Gastrocnemius medialis (tissue), 4 donors: ENCODE results near the gene AVPR2. TPM values are rescaled to one million over a fixed set of nuclear protein-coding genes. Genes with fewer than 3 reads are reported as not detected.

Experiments
- ATAC-seq, 2 donors: fragments of 150-250 bp; one replicate each; pipeline ENCODE4 v1.9.1; 2016
- DNase-seq, 2 donors: peaks; one replicate each; pipeline ENCODE4 v3.0.0-alpha.2; 2019
- H3K27ac ChIP-seq, 4 donors: fragments of 200-600 bp; sonication (generic); 1 replicate in 1 of 4; 2 replicates in 3 of 4; pipeline ENCODE4 v1.5.1; 2016 to 2018; ENCODE audit warnings: mild to moderate bottlenecking in 2 of 4, moderate library complexity in 1 of 4
- H3K27me3 ChIP-seq, 3 donors: fragments of 200-600 bp; sonication (generic) in 2 of 3; 1 replicate in 1 of 3; 2 replicates in 2 of 3; pipeline versions ENCODE4 v1.5.1 to v1.6.0; 2016 to 2019; ENCODE audit warnings: mild to moderate bottlenecking in 1 of 3, moderate library complexity in 1 of 3
- H3K36me3 ChIP-seq, 2 donors: fragments of 200-600 bp; sonication (generic) in 1 of 2; one replicate each; pipeline ENCODE4 v1.5.1; 2017 to 2018
- H3K4me1 ChIP-seq, 2 donors: fragments of 200-600 bp; sonication (generic) in 1 of 2; one replicate each; pipeline ENCODE4 v1.5.1; 2016 to 2017; ENCODE audit warnings: mild to moderate bottlenecking in 2 of 2
- H3K4me3 ChIP-seq, 4 donors: fragments of 200-600 bp; sonication (generic) in 3 of 4; 1 replicate in 1 of 4; 2 replicates in 3 of 4; pipeline ENCODE4 v1.5.1; 2016 to 2019; ENCODE audit warnings: mild to moderate bottlenecking in 2 of 4
- H3K9me3 ChIP-seq, 3 donors: fragments of 200-600 bp; sonication (generic) in 2 of 3; 1 replicate in 1 of 3; 2 replicates in 2 of 3; pipeline ENCODE4 v1.5.1; 2016 to 2019
- CTCF ChIP-seq, 5 experiments: fragments of 450-650 bp in 3 of 5; fragments of 200-600 bp in 2 of 5; sonication (generic) in 2 of 5; IDR thresholded peaks in 4 of 5; conservative IDR thresholded peaks in 1 of 5; 1 replicate in 4 of 5; 2 replicates in 1 of 5; pipeline ENCODE4 v1.5.1; 2016 to 2019; ENCODE audit warnings: antibody characterized with exemption in 5 of 5, mild to moderate bottlenecking in 3 of 5, moderate library complexity in 3 of 5
- POLR2A ChIP-seq, 2 donors: fragments of 450-650 bp; IDR thresholded peaks; one replicate each; pipeline ENCODE4 v1.6.1; 2017; ENCODE audit warnings: antibody characterized with exemption in 2 of 2, mild to moderate bottlenecking in 2 of 2, moderate library complexity in 2 of 2
- in situ Hi-C, 4 donors: fragments of 200-750 bp; cut with MboI; loops; one replicate each; pipeline versions ENCODE4 v1.15.0 to v1.8.0; 2017; ENCODE audit warnings: low sequenced_read_pairs in 4 of 4
- intact Hi-C: fragments of 100-400 bp; cut with DNase I; formaldehyde crosslinking; loops from one replicate; pipeline ENCODE4 v1.15.1; 2023; ENCODE audit warnings: low total_unique reads
- total RNA-seq, 4 donors: library from RNA; depleted of rRNA; stranded (reverse); fragments of >200 nt; gene quantifications; one replicate each; pipeline versions ENCODE4 v1.1.0 to v1.2.3, GENCODE V29; 2016

AVPR2 gene
- total RNA-seq, 4 donors from 2014 or later = 1.5 to 3.8 (median 2.0) TPM

- no peaks in the 10 kb centered on the region for H3K9me3 ChIP-seq
- intact Hi-C loops (no loop called here), in situ Hi-C loops (no loop called here)
- ATAC-seq (no peak), DNase-seq (no peak)
- no peak overlapping the region for H3K27ac ChIP-seq
- no peak overlapping the region for H3K4me3 ChIP-seq
- no peaks in the 10 kb centered on the region for H3K4me1 ChIP-seq
- H3K27me3 ChIP-seq = peaks cover 0 to 1% (median 0%) of the 10 kb centered on the region in 3 donors
- H3K36me3 ChIP-seq = no peaks in the 10 kb centered on the region
- TF ChIP-seq CTCF (IDR thresholded peaks at IDR 0.05 in 4 of 5, conservative IDR thresholded peaks at IDR 0.05 in 1 of 5) (no peak), POLR2A (IDR thresholded peaks at IDR 0.05) (no peak)
These were observed 42.7 kb upstream of the AVPR2 start for GRCh38 chrX:153861733-153862310.

GRCh38 chrX:153862369-153863250 is 41.9 kb upstream of the AVPR2 start:
- no peak for ATAC-seq
- no peak overlapping the region for H3K4me3 ChIP-seq
- DNase-seq = no peak
- intact Hi-C loops (no loop called here), in situ Hi-C loops (no loop called here)
- TF ChIP-seq POLR2A (IDR thresholded peaks at IDR 0.05) (no peak), CTCF (IDR thresholded peaks at IDR 0.05 in 4 of 5, conservative IDR thresholded peaks at IDR 0.05 in 1 of 5) (no peak)
- H3K36me3 ChIP-seq = no peaks in the 10 kb centered on the region
- H3K4me1 ChIP-seq = no peaks in the 10 kb centered on the region
- H3K27me3 ChIP-seq = no peaks in the 10 kb centered on the region
- no peak overlapping the region for H3K27ac ChIP-seq
- H3K9me3 ChIP-seq = no peaks in the 10 kb centered on the region

- no peaks in the 10 kb centered on the region for H3K27me3 ChIP-seq
These were observed 41.1 kb upstream of the AVPR2 start for GRCh38 chrX:153863251-153863991.

GRCh38 chrX:153864101-153864500 is 40.4 kb upstream of the AVPR2 start:
- intact Hi-C loops = no loop called here
- TF ChIP-seq POLR2A (IDR thresholded peaks at IDR 0.05) (no peak), CTCF (IDR thresholded peaks at IDR 0.05 in 4 of 5, conservative IDR thresholded peaks at IDR 0.05 in 1 of 5) (no peak)
- in situ Hi-C loops = no loop called here

More at GRCh38 chrX:153863251-153863991, 41.1 kb upstream of the AVPR2 start:
- no peak overlapping the region for H3K4me3 ChIP-seq
- in situ Hi-C loops (no loop called here), intact Hi-C loops (no loop called here)
- DNase-seq = no peak
- H3K36me3 ChIP-seq = no peaks in the 10 kb centered on the region
- H3K9me3 ChIP-seq = no peaks in the 10 kb centered on the region
- H3K27ac ChIP-seq = no peak overlapping the region
- ATAC-seq = no peak
- no peaks in the 10 kb centered on the region for H3K4me1 ChIP-seq
- TF ChIP-seq CTCF (IDR thresholded peaks at IDR 0.05 in 4 of 5, conservative IDR thresholded peaks at IDR 0.05 in 1 of 5) (no peak), POLR2A (IDR thresholded peaks at IDR 0.05) (no peak)

More at GRCh38 chrX:153864101-153864500, 40.4 kb upstream of the AVPR2 start:
- no peak for ATAC-seq
- Histone ChIP-seq H3K9me3 (no peaks in the 10 kb centered on the region), H3K27me3 (no peaks in the 10 kb centered on the region), H3K36me3 (no peaks in the 10 kb centered on the region), H3K4me1 (no peaks in the 10 kb centered on the region), H3K27ac (no peak overlapping the region), H3K4me3 (no peak overlapping the region)
- no peak for DNase-seq
